K562 (cell line): ENCODE measurements around the gene KLHL25. TPM values are rescaled to one million over a fixed set of nuclear protein-coding genes. Genes with fewer than 3 reads are reported as not detected.

Experiments
- ID3 ChIP-seq, 2 experiments: fragments of 250-450 bp in 1 of 2; fragments of 450-650 bp in 1 of 2; sonication (Bioruptor Pico) in 1 of 2; IDR thresholded peaks; 2 replicates each; pipeline versions ENCODE4 v1.6.1 to v1.8.0; 2016 to 2021; ENCODE audit warnings: mild to moderate bottlenecking in 2 of 2, moderate library complexity in 2 of 2, missing compliant biosample characterization in 1 of 2, missing genetic modification characterization in 1 of 2
- POU5F1 ChIP-seq: fragments of 150-350 bp; IDR thresholded peaks from 2 replicates; pipeline ENCODE4 v1.6.1; 2014; ENCODE audit warnings: borderline replicate concordance, low read length, low read depth, mild to moderate bottlenecking; ENCODE audit not compliant: partially characterized antibody
- RERE ChIP-seq: sonication (generic); formaldehyde crosslinking; IDR thresholded peaks from 2 replicates; pipeline ENCODE4 v1.8.0; 2023; ENCODE audit warnings: missing genetic modification reagents, mild to moderate bottlenecking, borderline replicate concordance
- ZBTB33 ChIP-seq: sonication (generic); formaldehyde crosslinking; IDR thresholded peaks from 2 replicates; pipeline ENCODE4 v1.8.1; 2023; ENCODE audit warnings: mild to moderate bottlenecking, missing genetic modification reagents
- ZNF408 ChIP-seq: fragments of 250-450 bp; sonication (Bioruptor Pico); IDR thresholded peaks from 2 replicates; pipeline ENCODE4 v1.4.0; 2020; ENCODE audit warnings: low read depth, mild to moderate bottlenecking, moderate library complexity
- ZNF511 ChIP-seq: sonication (generic); formaldehyde crosslinking; IDR thresholded peaks from 2 replicates; pipeline ENCODE4 v1.8.0; 2022; ENCODE audit warnings: mild to moderate bottlenecking, missing genetic modification reagents
- polyA plus RNA-seq, 8 experiments: library from polyadenylated mRNA; depleted of rRNA in 4 of 8; stranded (reverse) in 5 of 8; unstranded in 3 of 8; fragments of >200 nt; fragmentation: Nextera tagmentation in 2 of 8; fragmentation: Illumina TruSeq in 1 of 8; extraction: Ambion mirVana in 2 of 8; extraction: Trizol in 1 of 8; gene quantifications; 2 replicates each; pipeline versions ENCODE4 v1.2.1 to v1.2.3, GENCODE V29; 2011 to 2014; ENCODE audit warnings: inconsistent platforms in 1 of 8, missing spikeins in 1 of 8
- total RNA-seq, 7 experiments: library from RNA; depleted of rRNA in 6 of 7; stranded (reverse); fragments of >200 nt in 6 of 7; fragmentation: Illumina TruSeq in 2 of 7; extraction: Trizol in 2 of 7; gene quantifications; 2 replicates each; pipeline versions ENCODE4 v1.2.1 to v1.2.3, GENCODE V29; 2011 to 2021; ENCODE audit warnings: low replicate concordance in 1 of 7

The KLHL25 gene
- total and polyA plus RNA-seq, 9 of the 15 experiments (the other 6 are each of a cell fraction or from before 2014, with no cell fraction given): 0.04 to 0.14 (median 0.10) TPM; not detected in 3

GRCh38 chr15:85778107-85778776, 16.5 kb downstream of the KLHL25 start (continued):
- TF ChIP-seq ZBTB33 (CRISPR knock-in tag) (no peak), POU5F1 (no peak), ZNF408 (CRISPR knock-in tag) (no peak), ZNF511 (CRISPR knock-in tag) (no peak), RERE (CRISPR knock-in tag) (no peak), ID3 (CRISPR knock-in tag; IDR thresholded peaks at IDR 0.05) (no peak), ID3 (tag; IDR thresholded peaks at IDR 0.05) (no peak)
